ENCODE results near the gene TMEM212.

The TMEM212 gene

DNA sequence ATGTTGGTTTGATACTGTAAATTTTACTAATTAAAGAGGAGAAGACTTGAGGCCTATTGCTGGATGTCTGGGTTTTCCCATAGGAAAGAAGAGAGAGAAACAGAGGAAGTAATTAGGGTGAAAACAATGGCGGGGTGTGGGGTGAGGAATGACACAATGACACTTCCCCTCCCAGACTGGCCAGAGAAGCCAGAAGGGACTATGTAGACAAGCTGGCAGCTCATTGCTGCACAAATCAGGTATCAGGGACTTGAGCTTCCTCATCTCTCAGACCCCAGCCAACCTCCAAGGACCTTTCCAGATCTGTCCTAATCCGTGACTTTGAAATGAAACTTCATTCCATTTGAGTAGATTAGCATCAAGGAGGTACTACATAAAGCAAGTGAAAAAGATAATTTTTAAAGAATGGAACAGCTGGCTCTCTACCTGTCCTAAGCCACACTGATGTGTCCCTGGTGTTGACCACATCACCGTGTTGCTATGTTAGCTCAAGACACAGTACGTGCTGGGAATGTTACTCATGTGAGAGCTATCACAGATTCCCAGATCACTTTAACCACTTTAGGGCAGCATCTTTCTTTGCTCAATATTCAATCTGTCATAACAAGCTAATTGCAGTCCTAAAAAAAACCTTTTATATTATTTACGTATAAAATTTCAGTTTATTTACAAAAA, 22.2 kb downstream of the TMEM212 start:
- no peak overlapping the region for H3K4me3 ChIP-seq (ENCODE audit: low read length)
- DNase-seq (ENCODE audit: low read depth), result no peak
- TF ChIP-seq, protein P1, sequence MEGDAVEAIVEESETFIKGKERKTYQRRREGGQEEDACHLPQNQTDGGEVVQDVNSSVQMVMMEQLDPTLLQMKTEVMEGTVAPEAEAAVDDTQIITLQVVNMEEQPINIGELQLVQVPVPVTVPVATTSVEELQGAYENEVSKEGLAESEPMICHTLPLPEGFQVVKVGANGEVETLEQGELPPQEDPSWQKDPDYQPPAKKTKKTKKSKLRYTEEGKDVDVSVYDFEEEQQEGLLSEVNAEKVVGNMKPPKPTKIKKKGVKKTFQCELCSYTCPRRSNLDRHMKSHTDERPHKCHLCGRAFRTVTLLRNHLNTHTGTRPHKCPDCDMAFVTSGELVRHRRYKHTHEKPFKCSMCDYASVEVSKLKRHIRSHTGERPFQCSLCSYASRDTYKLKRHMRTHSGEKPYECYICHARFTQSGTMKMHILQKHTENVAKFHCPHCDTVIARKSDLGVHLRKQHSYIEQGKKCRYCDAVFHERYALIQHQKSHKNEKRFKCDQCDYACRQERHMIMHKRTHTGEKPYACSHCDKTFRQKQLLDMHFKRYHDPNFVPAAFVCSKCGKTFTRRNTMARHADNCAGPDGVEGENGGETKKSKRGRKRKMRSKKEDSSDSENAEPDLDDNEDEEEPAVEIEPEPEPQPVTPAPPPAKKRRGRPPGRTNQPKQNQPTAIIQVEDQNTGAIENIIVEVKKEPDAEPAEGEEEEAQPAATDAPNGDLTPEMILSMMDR (IDR thresholded peaks at IDR 0.05; ENCODE audit: insufficient read depth, low read depth, low read length, missing control alignments), result no peak

DNA sequence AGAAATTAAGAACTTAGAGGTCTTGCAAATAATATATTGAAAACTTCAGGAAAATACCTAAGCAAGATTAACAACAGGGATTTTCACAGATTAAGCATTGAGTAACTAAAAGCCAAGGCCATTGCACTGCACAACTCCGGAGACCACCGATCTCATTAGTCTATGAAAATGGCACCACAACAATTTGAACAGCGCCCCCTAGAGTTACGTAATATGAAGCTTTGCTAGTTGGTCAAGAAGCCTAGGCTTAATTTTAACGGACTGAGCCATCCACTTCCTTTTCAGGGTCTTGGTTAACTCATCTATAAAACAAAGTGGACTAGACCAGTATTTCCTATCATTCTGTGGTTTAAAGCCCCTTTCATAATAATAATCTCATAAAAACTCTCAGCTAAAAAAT, 24.8 kb downstream of the TMEM212 start:
- TF ChIP-seq, protein P1 (IDR thresholded peaks at IDR 0.05; ENCODE audit: insufficient read depth, low read depth, low read length, missing control alignments), result peak; percentile 24
- H3K4me3 ChIP-seq (ENCODE audit: low read length), result no peak overlapping the region
- no peak for DNase-seq (ENCODE audit: low read depth)

DNA sequence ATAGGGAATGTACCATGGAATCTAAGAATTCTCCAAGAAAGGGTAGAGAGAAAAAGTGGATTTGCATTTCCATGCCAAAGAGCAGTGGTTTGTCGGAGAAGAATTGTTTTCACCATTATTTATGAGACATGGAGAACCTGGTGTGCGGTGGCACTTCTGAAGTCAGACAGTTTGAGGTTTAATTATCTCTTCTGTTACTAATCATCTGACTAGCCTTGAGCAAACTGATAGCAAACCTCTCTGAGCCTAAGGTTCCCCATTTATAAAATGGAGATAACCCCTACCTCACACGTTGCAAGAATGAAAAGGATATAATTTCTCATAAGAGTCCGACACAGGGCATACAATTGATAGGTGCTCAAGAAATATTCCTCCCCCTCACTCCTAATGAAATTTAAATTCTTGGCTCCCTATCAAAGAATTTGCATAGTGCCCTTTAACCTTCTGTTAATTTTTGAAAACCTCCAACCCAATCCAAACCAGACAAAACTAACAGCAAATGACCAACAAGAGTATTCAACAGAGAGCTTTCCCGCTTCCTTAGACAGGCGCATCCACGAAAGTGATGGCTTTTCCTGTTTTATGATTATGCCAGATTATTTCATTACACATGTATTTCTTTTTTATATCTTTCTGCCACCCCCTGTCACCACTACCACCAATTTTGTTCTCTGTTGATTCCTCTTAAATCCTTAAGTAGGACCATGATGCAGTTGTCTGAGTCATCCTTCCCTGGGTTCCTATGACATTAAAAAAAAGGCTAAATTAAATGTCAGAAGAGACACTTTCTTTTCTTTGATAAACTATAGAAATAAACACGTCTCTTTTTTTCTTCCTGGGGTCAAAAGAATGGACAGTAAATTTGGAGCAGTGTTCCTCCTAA, 28.5 kb downstream of the TMEM212 start:
- TF ChIP-seq, protein P1 (IDR thresholded peaks at IDR 0.05; ENCODE audit: insufficient read depth, low read depth, low read length, missing control alignments), result no peak

DNA sequence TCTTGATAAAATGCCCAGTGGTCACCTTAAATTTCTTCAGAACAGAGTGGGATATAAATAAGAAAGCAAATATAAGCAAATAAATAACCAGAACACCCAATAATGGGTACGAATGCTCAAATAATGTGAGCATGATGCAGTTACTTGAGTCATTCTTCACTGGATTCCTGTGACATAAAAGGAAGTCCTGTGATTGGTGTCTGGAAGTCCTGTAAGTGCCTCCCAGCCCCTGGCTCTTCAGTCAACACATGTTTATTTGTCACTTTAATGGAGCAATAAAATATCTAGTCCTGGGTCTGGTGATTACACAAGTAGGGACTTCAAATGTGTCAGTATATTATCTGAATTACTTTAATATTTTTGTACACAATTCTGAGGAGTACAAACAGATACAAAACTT, 30.4 kb downstream of the TMEM212 start:
- TF ChIP-seq, protein P1 (IDR thresholded peaks at IDR 0.05; ENCODE audit: insufficient read depth, low read depth, low read length, missing control alignments), result no peak
- H3K4me3 ChIP-seq (ENCODE audit: low read length), result no peak overlapping the region
- peak; percentile 40 for DNase-seq (ENCODE audit: low read depth)

More for the DNA sequence above, 28.5 kb downstream of the TMEM212 start:
- no peak overlapping the region for H3K4me3 ChIP-seq (ENCODE audit: low read length)
- no peak for DNase-seq (ENCODE audit: low read depth)

DNA sequence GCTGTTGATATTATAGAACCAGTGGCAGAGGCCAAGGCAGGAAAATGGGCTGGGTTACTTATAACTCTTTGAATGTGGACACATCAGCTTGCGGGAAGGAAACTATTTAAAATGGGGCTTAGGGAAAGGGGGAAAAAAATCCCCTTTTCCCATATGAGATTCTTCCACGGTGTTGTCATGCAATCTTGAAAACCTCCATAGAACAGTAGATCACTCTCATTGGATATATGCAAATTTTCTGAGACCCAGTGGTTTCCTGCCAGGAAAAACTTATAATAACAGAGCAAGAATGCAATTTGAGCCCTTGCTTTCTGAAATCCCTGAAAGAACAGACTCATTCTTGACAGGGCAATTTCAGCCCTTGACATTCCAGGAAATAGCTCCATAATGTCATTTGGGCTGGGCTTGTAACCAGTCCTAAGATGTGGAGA, 31.1 kb downstream of the TMEM212 start:
- no peak overlapping the region for H3K4me3 ChIP-seq (ENCODE audit: low read length)
- peak; percentile 80 for DNase-seq (ENCODE audit: low read depth)
- TF ChIP-seq, protein P1 (IDR thresholded peaks at IDR 0.05; ENCODE audit: insufficient read depth, low read depth, low read length, missing control alignments), result no peak

DNA sequence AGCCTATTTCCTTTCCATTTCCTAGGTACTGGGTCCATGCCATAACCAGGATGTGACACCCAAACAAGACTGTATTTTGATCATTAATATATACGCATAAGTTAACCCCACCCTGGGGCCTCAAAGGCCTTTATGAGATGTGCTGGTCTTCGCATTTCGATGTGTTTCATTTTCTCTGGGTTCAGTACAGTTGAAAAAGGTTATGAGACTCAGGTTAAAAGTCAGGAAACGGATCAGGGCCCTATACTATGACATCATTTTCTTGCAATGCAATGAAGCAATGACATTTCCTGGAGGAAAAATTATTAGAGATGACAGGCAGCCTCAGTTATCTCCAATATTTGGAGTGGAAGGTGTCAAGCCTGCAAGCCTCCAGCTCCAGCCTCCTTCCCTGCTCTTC, 31.7 kb downstream of the TMEM212 start:
- TF ChIP-seq, protein P1 (IDR thresholded peaks at IDR 0.05; ENCODE audit: insufficient read depth, low read depth, low read length, missing control alignments), result no peak
- H3K4me3 ChIP-seq (ENCODE audit: low read length), result no peak overlapping the region
- DNase-seq (ENCODE audit: low read depth), result peak; percentile 49
